MCF 10A (cell line): ENCODE results near the gene CALHM2. TPM values are rescaled to one million over a fixed set of nuclear protein-coding genes. Genes with fewer than 3 reads are reported as not detected.

ENCODE experiments used
- BruUV-seq: library from RNA; stranded (reverse); fragments of 400-500 nt; replicated peaks from 2 replicates; lab custom pipeline; 2021; lab: Mats Ljungman, UMichigan
- CTCF ChIA-PET: fragments of 300-600 bp; sonication (Branson Sonifier 250); formaldehyde crosslinking; extraction: SDS; loops from one replicate; lab custom pipeline; 2021; ENCODE audit warnings: antibody characterized with exemption, inconsistent platforms; lab: Yijun Ruan, JAX
- POLR2A ChIA-PET: fragments of 300-600, 350-650 bp; sonication (Branson Sonifier 250); formaldehyde crosslinking; extraction: SDS; loops from one replicate; lab custom pipeline; 2020; ENCODE audit warnings: antibody characterized with exemption, inconsistent platforms; lab: Yijun Ruan, JAX
- DNase-seq: peaks from one replicate; pipeline ENCODE4 v3.0.0-alpha.2; 2018; ENCODE audit not compliant: unreplicated experiment
- H3K27ac Mint-ChIP-seq: one replicate; pipeline ENCODE4 v1.8.0; 2022; ENCODE audit warnings: mild to moderate bottlenecking, low read depth, mixed read lengths; ENCODE audit not compliant: unreplicated experiment
- H3K27me3 Mint-ChIP-seq: one replicate; pipeline ENCODE4 v1.8.0; 2022; ENCODE audit warnings: mixed read lengths; ENCODE audit not compliant: insufficient read depth, unreplicated experiment
- H3K36me3 Mint-ChIP-seq: one replicate; pipeline ENCODE4 v1.8.0; 2022; ENCODE audit warnings: mild to moderate bottlenecking, moderate library complexity, mixed read lengths; ENCODE audit not compliant: insufficient read depth, unreplicated experiment
- H3K4me1 Mint-ChIP-seq: one replicate; pipeline ENCODE4 v1.8.0; 2022; ENCODE audit warnings: mixed read lengths; ENCODE audit not compliant: insufficient read depth, unreplicated experiment
- H3K4me3 Mint-ChIP-seq: one replicate; pipeline ENCODE4 v1.8.0; 2022; ENCODE audit warnings: mild to moderate bottlenecking, moderate library complexity, mixed read lengths; ENCODE audit not compliant: unreplicated experiment
- H3K9me3 Mint-ChIP-seq: one replicate; pipeline ENCODE4 v1.8.0; 2022; ENCODE audit warnings: mixed read lengths; ENCODE audit not compliant: unreplicated experiment
- intact Hi-C: fragments of 100-400 bp; cut with micrococcal nuclease; formaldehyde crosslinking; loops from 2 replicates; pipeline ENCODE4 v1.14.1; 2022
- total RNA-seq: library from RNA; stranded (reverse); gene quantifications from 2 replicates; pipeline ENCODE4 v1.2.3, GENCODE V29; 2022
- TF ChIP-seq, protein P1 (sequence below): fragments of 200-600 bp; IDR thresholded peaks from one replicate; pipeline ENCODE4 v1.8.0; 2022; ENCODE audit warnings: antibody characterized with exemption, mild to moderate bottlenecking; ENCODE audit not compliant: unreplicated experiment

The CALHM2 gene
- total RNA-seq, 1 experiment from 2014 or later: 4.2 TPM

DNA sequence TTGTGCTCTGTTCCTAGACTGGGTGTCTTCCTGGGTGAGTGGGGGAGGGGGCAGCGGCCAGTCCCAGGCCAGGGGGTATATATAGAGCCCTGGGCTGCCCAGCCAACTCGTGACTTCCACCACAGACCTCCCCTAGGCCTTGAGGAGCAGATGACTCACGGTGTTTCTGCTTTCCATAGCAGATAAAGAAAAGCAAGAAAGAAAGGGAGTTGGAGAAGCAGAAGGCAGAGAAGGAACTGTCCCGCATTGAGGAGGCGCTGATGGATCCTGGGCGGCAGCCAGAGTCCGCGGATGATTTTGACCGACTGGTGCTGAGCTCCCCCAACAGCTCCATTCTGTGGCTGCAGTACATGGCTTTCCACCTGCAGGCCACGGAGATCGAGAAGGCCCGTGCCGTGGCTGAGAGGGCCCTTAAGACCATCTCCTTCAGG is 10.1 kb downstream of the CALHM2 start:
- CTCF ChIA-PET: interaction anchor here (0.5 to 2.1 kb wide), 2 partner anchors 44 to 271 kb away, joined by 3 to 7 read pairs; no protein-coding TSS in a partner anchor
- Mint-ChIP-seq H3K27ac (no peak overlapping the region), H3K4me3 (no peak overlapping the region), H3K36me3 (peaks cover 92% of the 10 kb centered on the region), H3K27me3 (no peaks in the 10 kb centered on the region), H3K4me1 (no peaks in the 10 kb centered on the region), H3K9me3 (no peaks in the 10 kb centered on the region)
- BruUV-seq: no TSS peak
- DNase-seq: no peak
- POLR2A ChIA-PET: interaction anchor here (0.6 to 1.0 kb wide), 2 partner anchors 8 to 36 kb away, joined by 3 read pairs; no protein-coding TSS in a partner anchor
- TF ChIP-seq, protein P1, sequence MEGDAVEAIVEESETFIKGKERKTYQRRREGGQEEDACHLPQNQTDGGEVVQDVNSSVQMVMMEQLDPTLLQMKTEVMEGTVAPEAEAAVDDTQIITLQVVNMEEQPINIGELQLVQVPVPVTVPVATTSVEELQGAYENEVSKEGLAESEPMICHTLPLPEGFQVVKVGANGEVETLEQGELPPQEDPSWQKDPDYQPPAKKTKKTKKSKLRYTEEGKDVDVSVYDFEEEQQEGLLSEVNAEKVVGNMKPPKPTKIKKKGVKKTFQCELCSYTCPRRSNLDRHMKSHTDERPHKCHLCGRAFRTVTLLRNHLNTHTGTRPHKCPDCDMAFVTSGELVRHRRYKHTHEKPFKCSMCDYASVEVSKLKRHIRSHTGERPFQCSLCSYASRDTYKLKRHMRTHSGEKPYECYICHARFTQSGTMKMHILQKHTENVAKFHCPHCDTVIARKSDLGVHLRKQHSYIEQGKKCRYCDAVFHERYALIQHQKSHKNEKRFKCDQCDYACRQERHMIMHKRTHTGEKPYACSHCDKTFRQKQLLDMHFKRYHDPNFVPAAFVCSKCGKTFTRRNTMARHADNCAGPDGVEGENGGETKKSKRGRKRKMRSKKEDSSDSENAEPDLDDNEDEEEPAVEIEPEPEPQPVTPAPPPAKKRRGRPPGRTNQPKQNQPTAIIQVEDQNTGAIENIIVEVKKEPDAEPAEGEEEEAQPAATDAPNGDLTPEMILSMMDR: no peak
- intact Hi-C loops: no loop called here

DNA sequence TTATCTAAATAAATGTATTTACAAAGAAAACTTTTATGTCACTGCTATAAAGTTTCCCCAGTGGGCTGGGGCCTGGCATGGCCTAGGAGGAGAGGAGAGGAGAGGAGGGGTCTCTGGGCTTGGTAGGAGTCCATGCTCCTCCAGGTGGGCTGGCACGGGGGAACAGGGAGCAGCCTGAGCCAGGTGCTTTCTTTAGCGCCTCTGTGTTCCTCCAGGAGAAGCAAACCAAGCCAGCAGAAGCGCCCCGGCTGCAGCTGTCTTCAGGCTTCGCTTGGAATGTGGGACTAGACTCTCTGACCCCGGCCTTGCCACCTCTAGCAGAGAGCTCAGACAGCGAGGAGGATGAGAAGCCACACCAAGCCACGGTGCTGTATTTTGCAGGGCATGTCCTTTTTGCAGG is 10.6 kb downstream of the CALHM2 start:
- Mint-ChIP-seq H3K27ac (no peak overlapping the region), H3K4me1 (no peaks in the 10 kb centered on the region), H3K36me3 (peaks cover 97% of the 10 kb centered on the region), H3K4me3 (no peak overlapping the region), H3K9me3 (no peaks in the 10 kb centered on the region), H3K27me3 (no peaks in the 10 kb centered on the region)
- intact Hi-C loops: no loop called here
- TF ChIP-seq, protein P1: no peak
- ChIA-PET CTCF (interaction anchor here (0.5 to 2.1 kb wide), 2 partner anchors 44 to 271 kb away, joined by 3 to 7 read pairs; no protein-coding TSS in a partner anchor), POLR2A (interaction anchor here (0.6 to 1.0 kb wide), 2 partner anchors 8 to 85 kb away, joined by 3 read pairs; no protein-coding TSS in a partner anchor)
- DNase-seq: no peak
- BruUV-seq: no TSS peak

DNA sequence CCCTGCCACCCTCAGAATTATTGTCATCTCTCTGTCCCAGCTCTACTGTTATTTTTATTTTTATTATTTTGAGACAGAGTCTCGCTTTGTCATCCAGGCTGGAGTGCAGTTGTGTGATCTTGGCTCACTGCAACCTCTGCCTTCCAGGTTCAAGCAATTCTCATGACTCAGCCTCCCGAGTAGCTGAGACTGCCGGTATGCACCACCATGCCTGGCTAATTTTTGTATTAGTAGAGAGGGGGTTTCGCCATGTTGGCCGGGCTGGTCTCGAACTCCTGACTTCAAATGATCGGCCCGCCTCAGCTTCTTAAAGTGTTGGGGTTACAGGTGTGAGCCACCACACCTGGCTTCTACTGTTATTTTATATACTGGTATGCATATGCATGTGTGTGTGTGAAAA is 11.0 kb downstream of the CALHM2 start:
- no peaks in the 10 kb centered on the region for H3K9me3 Mint-ChIP-seq
- no peaks in the 10 kb centered on the region for H3K27me3 Mint-ChIP-seq

DNA sequence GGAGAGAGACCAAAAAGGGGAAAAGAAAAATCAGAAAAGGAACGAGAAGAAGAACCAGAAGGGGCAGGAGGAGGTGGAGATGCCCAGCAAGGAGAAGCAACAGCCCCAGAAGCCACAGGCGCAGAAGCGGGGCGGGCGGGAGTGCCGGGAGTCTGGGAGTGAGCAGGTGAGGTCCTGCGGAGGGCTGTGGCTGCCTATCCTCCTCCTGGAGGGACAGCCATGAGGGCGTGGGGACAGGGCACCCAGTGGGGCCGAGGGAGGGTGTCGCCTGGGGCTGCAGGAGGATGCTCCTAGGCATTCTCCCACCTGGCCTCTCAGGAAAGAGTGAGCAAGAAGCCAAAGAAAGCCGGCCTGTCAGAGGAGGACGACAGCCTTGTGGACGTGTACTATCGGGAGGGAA is 11.8 kb downstream of the CALHM2 start:
- intact Hi-C loops: no loop called here
- Mint-ChIP-seq H3K4me3 (no peak overlapping the region), H3K36me3 (peaks cover 98% of the 10 kb centered on the region), H3K27me3 (no peaks in the 10 kb centered on the region), H3K27ac (no peak overlapping the region), H3K4me1 (no peaks in the 10 kb centered on the region), H3K9me3 (no peaks in the 10 kb centered on the region)
- CTCF ChIA-PET: interaction anchor here (0.7 to 2.1 kb wide), 3 partner anchors 11 to 45 kb away, joined by 3 to 7 read pairs (median 3); no protein-coding TSS in a partner anchor
- TF ChIP-seq, protein P1: no peak
- TSS peak; percentile 34 for BruUV-seq
- POLR2A ChIA-PET: no interaction called here
- DNase-seq: no peak

More for the DNA sequence above, 11.0 kb downstream of the CALHM2 start:
- POLR2A ChIA-PET: interaction anchor here (0.6 kb wide), 1 partner anchor 84 kb away, joined by 3 read pairs; no protein-coding TSS in a partner anchor
- Mint-ChIP-seq H3K36me3 (peaks cover 98% of the 10 kb centered on the region), H3K4me1 (no peaks in the 10 kb centered on the region), H3K4me3 (no peak overlapping the region), H3K27ac (no peak overlapping the region)
- DNase-seq: no peak
- intact Hi-C loops: no loop called here
- CTCF ChIA-PET: interaction anchor here (0.7 to 2.1 kb wide), 3 partner anchors 10 to 45 kb away, joined by 3 to 7 read pairs (median 3); no protein-coding TSS in a partner anchor
- no TSS peak for BruUV-seq
- TF ChIP-seq, protein P1: no peak
